BE2C (cell line): ENCODE data around the gene PRDM16.

Experiments used
- DNase-seq: peaks from one replicate; pipeline ENCODE4 v3.0.0-alpha.2; 2020
- H3K27me3 ChIP-seq: fragments of 250-450 bp; sonication (Bioruptor Pico); 2 replicates; pipeline ENCODE4 v1.5.1; 2020; ENCODE audit warnings: mild to moderate bottlenecking
- H3K36me3 ChIP-seq: fragments of 250-450 bp; sonication (Bioruptor Pico); 2 replicates; pipeline ENCODE4 v1.5.1; 2020; ENCODE audit warnings: mild to moderate bottlenecking
- H3K4me1 ChIP-seq: fragments of 250-450 bp; sonication (Bioruptor Pico); 2 replicates; pipeline ENCODE4 v1.5.1; 2020
- H3K4me3 ChIP-seq: 2 replicates; pipeline ENCODE4 v1.5.1; 2011; ENCODE audit warnings: low read depth, low read length
- H3K9me3 ChIP-seq: fragments of 250-450 bp; sonication (Bioruptor Pico); 2 replicates; pipeline ENCODE4 v1.5.1; 2020
- CTCF ChIP-seq: IDR thresholded peaks from 2 replicates; pipeline ENCODE4 v1.5.1; 2012; ENCODE audit warnings: mild to moderate bottlenecking, low read depth, low read length

PRDM16 gene

GRCh38 chr1:3293563-3294080 is 224.6 kb downstream of the PRDM16 start:
- Histone ChIP-seq H3K4me3 (no peak overlapping the region), H3K36me3 (no peaks in the 10 kb centered on the region), H3K27me3 (peaks cover 47% of the 10 kb centered on the region), H3K4me1 (no peaks in the 10 kb centered on the region), H3K9me3 (no peaks in the 10 kb centered on the region)
- no peak for TF ChIP-seq CTCF
- DNase-seq = no peak

- no peaks in the 10 kb centered on the region for H3K9me3 ChIP-seq
- no peak overlapping the region for H3K4me3 ChIP-seq
- DNase-seq = no peak
- no peaks in the 10 kb centered on the region for H3K36me3 ChIP-seq
- no peaks in the 10 kb centered on the region for H3K4me1 ChIP-seq
- no peak for TF ChIP-seq CTCF
- peaks cover 47% of the 10 kb centered on the region for H3K27me3 ChIP-seq
These were observed 225.4 kb downstream of the PRDM16 start for GRCh38 chr1:3294450-3294849.

GRCh38 chr1:3295846-3296245 is 226.8 kb downstream of the PRDM16 start:
- no peaks in the 10 kb centered on the region for H3K36me3 ChIP-seq
- no peaks in the 10 kb centered on the region for H3K4me1 ChIP-seq
- peaks cover 47% of the 10 kb centered on the region for H3K27me3 ChIP-seq
- no peaks in the 10 kb centered on the region for H3K9me3 ChIP-seq
- no peak for DNase-seq
- no peak overlapping the region for H3K4me3 ChIP-seq
- no peak for TF ChIP-seq CTCF

GRCh38 chr1:3296326-3296725 is 227.3 kb downstream of the PRDM16 start:
- Histone ChIP-seq H3K36me3 (no peaks in the 10 kb centered on the region), H3K4me3 (no peak overlapping the region), H3K4me1 (no peaks in the 10 kb centered on the region), H3K27me3 (peaks cover 47% of the 10 kb centered on the region), H3K9me3 (no peaks in the 10 kb centered on the region)
- no peak for DNase-seq
- TF ChIP-seq CTCF = no peak

GRCh38 chr1:3296826-3297225 is 227.8 kb downstream of the PRDM16 start:
- peaks cover 47% of the 10 kb centered on the region for H3K27me3 ChIP-seq
- TF ChIP-seq CTCF = no peak
- H3K9me3 ChIP-seq = no peaks in the 10 kb centered on the region
- H3K4me1 ChIP-seq = no peaks in the 10 kb centered on the region
- DNase-seq = no peak
- H3K4me3 ChIP-seq = no peak overlapping the region
- H3K36me3 ChIP-seq = no peaks in the 10 kb centered on the region

GRCh38 chr1:3297756-3298155 is 228.8 kb downstream of the PRDM16 start:
- H3K4me1 ChIP-seq = no peaks in the 10 kb centered on the region
- peaks cover 41% of the 10 kb centered on the region for H3K27me3 ChIP-seq
- H3K4me3 ChIP-seq = no peak overlapping the region
- no peak for DNase-seq
- no peaks in the 10 kb centered on the region for H3K9me3 ChIP-seq
- H3K36me3 ChIP-seq = no peaks in the 10 kb centered on the region
- no peak for TF ChIP-seq CTCF
